Muscle of back (tissue), 11 donors: ENCODE measurements around the gene ZRANB3. TPM values are rescaled to one million over a fixed set of nuclear protein-coding genes. Genes with fewer than 3 reads are reported as not detected.
"Not testable (repeated sequence)": the region's sequence is repeated elsewhere in the genome, so short reads cannot be mapped to it uniquely, and the experiment has no call there.

Source experiments
- DNase-seq, 3 donors: peaks; one replicate each; pipeline versions ENCODE4 v3.0.0 to v3.0.0-alpha.2; 2013
- polyA plus RNA-seq, 10 donors: library from polyadenylated mRNA; unstranded; fragments of 120-200 nt; gene quantifications; one replicate each; pipeline ENCODE4 v1.2.1, GENCODE V29; 2013; ENCODE audit not compliant: insufficient read length in 10 of 10

ZRANB3 gene
- polyA plus RNA-seq, 10 donors, result 4.9 to 9.5 (median 6.4) TPM

DNA sequence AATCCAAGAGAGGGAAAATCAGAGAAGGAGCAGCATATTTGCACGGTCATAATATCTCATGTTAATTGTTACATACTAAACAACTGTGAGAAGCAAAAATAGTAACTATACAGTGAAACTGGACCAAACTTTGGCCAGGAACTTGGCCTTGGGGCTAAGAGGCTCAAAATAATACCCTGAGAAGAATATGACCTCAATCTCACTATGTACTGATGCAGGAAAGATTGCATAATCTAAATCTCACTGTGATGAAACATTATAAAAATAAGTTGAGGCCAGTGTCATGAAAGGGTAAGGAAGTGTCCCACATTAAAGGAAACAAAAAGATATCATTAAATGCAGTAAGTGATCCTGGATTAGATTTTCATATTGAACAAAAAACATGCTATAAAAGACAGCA, 36.5 kb downstream of the ZRANB3 start:
- DNase-seq, result no peak

DNA sequence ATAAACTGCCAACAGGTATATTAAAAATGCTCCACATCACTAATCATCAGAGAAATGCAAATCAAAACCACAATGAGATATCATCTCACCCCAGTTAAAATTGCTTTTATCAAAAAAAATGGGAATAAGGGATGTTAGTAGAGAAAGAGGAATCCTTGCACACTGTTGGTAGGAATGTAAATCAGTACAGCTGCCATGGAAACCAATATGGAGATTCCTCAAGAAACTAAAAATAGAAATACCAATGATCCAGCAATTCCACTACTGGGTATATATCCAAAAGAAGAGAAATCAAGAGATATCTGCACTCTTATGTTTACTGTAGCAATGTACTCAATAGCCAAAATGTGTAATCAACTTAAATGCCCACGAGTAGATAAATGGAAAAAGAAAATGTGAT, 40.6 kb downstream of the ZRANB3 start:
- DNase-seq, result peak in 1 of 3 donors; percentile 10

- no peak for DNase-seq
Measured at GRCh38 chr2:135485441-135485840, 45.6 kb downstream of the ZRANB3 start.

DNA sequence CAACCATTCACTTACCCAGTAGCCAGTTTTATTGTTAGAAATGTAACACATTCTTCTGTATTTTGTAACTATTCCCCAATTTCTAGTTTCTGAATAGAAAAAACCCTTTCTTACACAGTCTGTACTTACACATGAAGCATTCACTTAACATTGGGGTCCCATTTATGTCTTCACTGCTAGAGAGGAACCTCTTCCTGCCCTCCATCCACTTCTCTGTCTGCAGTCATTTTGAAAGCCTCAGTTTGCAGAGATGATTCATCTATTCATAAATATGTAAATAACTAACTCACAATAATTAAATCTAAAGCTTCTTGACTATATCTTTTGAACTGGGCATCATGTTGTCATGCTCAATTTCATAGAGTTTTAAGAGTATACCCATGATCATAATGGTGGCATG, 55.9 kb downstream of the ZRANB3 start:
- no peak for DNase-seq

GRCh38 chr2:135473567-135473966, 57.5 kb downstream of the ZRANB3 start:
- DNase-seq, result no peak

GRCh38 chr2:135471106-135471505, 59.9 kb downstream of the ZRANB3 start:
- DNase-seq, result no peak

GRCh38 chr2:135457279-135457678, 73.7 kb downstream of the ZRANB3 start:
- DNase-seq, result no peak

GRCh38 chr2:135456835-135457234, 74.2 kb downstream of the ZRANB3 start:
- DNase-seq, result no peak

DNA sequence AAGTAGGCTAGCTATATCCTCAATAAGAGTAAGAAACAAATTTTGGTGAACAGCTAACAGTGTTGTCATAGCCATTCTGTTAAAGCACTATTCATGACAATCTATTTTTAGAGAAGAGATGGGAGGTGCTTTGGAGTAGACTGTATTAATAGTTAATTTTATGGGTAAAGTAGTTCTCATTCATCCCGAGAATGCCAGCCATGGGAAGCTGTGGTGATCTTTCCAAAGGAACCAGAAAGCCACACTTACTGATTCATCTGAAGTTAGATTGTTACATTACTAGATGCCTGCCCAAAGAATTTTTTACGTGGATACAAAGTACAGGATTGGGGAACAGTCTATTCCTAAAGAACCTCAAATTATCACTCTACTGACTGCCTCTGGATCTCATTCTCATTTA, 74.6 kb downstream of the ZRANB3 start:
- no peak for DNase-seq

DNA sequence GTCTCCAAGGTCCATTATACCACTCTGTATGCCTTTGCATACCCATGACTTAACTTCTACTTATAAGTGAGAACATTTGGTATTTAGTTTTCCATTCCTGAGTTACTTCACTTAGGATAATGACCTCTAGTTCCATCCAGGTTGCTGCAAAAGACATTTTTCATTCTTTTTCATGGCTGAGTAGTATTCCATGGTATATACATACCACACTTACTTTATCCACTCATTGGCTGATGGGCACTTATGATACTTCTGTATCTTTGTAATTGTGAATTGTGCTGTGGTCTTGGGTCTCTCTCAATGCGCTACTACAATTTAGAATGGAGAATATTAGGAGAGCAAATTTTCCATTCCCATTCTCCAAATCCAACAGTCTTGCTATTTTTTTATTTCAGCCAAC, 76.4 kb downstream of the ZRANB3 start:
- no peak for DNase-seq

GRCh38 chr2:135453027-135453426, 78.0 kb downstream of the ZRANB3 start:
- DNase-seq, result not testable (repeated sequence)

- no peak for DNase-seq
Measured at GRCh38 chr2:135451966-135452365, 79.1 kb downstream of the ZRANB3 start.

DNA sequence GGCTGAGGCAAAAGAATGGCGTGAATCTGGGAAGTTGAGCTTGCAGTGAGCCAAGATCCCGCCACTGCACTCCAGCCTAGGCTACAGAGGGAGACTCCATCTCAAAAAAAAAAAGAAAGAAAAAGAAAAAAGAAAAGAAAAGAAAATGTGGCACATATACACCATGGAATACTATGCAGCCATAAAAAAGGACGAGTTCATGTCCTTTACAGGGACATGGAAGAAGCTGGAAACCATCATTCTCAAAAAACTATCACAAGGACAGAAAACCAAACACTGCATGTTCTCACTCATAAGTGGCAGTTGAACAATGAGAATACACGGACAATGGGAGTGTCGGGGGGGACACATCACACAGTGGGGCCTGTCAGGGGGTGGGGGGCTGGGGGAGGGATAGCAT, 88.0 kb downstream of the ZRANB3 start:
- not testable (repeated sequence) for DNase-seq

DNA sequence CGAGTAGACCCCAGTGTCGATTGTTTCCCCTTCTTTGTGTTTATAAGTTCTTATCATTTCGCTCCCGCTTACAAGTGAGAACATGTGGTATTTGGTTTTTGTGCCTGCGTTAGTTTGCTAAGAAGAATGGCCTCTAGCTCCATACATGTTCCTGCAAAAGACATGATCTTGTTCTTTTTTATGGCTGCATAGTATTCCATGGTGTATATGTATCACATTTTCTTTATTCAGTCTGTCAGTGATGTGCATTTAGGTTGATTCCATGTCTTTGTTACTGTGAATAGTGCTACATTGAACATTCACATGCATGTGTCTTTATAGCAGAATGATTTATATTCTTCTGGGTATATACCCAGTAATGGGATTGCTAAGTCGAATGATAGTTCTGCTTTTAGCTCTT, 95.9 kb downstream of the ZRANB3 start:
- DNase-seq, result not testable (repeated sequence)

GRCh38 chr2:135424849-135425248, 106.2 kb downstream of the ZRANB3 start:
- no peak for DNase-seq

GRCh38 chr2:135422898-135423297, 108.1 kb downstream of the ZRANB3 start:
- DNase-seq, result no peak

GRCh38 chr2:135411646-135412045, 119.4 kb downstream of the ZRANB3 start:
- no peak for DNase-seq

- DNase-seq, result no peak
Measured at GRCh38 chr2:135409436-135409835, 121.6 kb downstream of the ZRANB3 start.

DNA sequence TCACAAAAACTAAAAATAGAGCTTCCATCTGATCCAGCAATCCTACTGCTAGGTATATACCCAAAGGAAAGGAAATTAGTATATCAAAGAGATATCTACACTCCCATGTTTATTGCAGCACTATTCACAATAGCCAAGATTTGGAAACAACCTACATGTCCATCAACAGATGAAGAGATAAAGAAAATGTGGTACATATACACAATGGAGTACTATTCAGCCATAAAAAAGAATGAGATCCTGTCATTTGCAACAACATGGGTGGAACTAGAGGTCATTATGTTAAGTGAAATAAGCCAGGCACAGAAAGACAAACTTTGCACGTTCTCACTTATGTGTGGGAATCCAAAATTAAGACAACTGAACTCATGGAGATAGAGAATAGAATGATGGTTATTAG, 134.8 kb downstream of the ZRANB3 start:
- not testable (repeated sequence) for DNase-seq

- no peak for DNase-seq
Measured at GRCh38 chr2:135386993-135387392, 144.0 kb downstream of the ZRANB3 start.

- no peak for DNase-seq
Measured at GRCh38 chr2:135378591-135378990, 152.4 kb downstream of the ZRANB3 start.

DNA sequence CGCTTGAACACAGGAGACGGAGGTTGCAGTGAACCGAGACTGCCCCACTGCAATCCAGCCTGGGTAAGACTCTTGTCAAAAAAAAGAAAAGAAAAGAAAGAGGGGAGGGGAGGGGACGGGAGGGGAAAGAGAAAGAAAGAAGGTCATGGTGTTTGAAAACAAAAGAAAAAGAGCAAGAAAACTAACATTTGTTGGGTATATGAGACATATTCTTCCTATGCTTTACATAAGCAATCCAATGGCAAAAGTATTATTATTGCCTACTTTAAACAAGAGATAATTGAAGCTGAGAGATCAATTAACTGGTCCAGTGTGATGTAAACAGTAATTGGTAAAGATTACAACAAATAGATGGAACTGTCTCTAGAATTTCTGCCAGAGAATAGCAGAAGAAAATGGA, 157.3 kb downstream of the ZRANB3 start:
- no peak for DNase-seq

GRCh38 chr2:135349941-135350340, 181.1 kb downstream of the ZRANB3 start:
- DNase-seq, result no peak

DNA sequence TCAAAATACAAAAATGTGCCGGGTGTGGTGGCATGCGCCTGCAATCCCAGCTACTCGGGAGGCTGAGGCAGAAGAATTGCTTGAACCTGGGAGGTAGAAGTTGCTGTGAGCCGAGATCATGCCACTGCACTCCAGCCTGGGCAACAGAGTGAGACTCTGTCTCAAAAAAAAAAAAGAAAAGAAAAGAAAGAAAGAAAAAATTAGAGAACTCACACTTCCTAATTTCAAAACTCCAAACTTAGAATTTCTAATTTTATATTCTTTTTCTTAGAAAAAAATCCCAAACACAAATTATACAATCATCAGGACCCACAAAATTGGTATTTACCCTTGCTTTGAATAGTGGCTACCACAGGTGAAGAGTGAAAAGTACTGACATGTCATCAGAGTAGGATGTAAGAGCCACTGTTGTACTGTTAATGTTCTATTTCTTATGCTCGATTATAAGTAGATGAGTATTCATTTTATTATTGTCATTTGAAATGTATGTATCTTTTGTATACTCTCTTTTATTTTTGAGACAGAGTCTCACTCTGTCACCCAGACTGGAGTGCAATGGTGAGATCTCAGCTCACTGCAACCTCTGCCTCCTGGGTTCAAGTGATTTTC, 182.8 kb downstream of the ZRANB3 start:
- not testable (repeated sequence) for DNase-seq
